ENCODE results near the gene ST8SIA6.

The ST8SIA6 gene

DNA sequence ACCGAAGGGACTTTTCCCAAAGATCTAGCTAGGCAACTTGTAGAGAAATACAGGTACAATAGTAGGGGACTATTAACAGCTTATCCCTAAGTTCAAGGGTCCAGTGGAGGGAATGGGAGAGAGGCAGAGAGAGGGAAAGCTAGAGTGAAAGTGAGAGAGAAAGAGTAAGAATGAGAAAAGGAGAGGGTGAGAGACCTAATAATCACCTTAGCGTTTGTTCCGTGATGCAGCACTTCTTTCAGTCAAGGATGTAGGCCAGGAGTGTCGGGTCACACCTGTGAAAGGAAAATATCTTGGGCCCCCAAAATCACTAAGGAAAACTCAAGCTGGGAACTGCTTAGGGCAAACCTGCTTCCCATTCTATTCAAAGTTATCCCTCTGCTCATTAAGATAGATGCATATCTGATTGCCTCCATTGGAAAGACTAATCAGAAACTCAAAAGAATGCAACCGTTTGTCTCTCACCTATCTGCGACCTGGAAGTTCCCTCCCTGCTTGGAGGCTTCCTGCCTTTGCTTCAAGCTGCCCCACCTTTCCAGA is 75.2 kb downstream of the ST8SIA6 start:
- no peak for TF ChIP-seq TAF1 (IDR thresholded peaks at IDR 0.05; ENCODE audit: borderline replicate concordance, low read depth, low read length)
- TF ChIP-seq POLR2AphosphoS5 (IDR thresholded peaks at IDR 0.05; ENCODE audit: low read depth, low read length): no peak
- TF ChIP-seq POLR2A (IDR thresholded peaks at IDR 0.05; ENCODE audit: low read depth, low read length): no peak
- DNase-seq (ENCODE audit: insufficient read length) (no peak), FAIRE-seq (no peak)

DNA sequence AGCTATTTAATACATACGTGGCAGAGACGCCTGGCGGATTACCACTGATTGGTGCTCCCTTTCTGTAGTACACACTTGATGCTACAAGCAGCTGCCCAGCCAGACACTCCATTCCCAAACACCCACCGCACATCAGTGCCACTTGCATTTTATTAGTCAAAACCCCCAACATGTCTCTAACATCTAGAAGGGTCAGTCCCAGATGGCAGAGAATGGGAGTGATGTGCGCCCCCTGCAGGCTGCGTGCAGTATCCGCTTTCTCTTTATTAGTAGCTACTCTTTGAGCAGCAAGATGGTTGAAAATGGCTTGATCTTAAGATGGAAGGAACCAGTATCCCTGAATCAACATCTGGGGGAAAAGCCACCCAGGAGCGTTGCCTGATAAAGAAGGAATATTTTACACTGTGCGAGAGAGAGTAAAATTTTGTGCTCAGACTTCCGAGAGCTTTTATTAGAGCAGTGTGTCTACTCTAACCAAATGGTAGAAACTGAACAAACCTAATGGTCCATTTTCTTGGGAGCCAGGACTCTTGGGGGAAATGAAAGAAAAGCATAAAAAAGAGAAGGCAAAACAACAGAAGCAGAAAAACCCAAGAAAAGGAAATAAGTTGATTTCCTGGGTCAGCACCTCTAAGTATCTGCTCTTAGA is 78.3 kb downstream of the ST8SIA6 start:
- no peak for TF ChIP-seq POLR2AphosphoS5 (IDR thresholded peaks at IDR 0.05; ENCODE audit: low read depth, low read length)
- TF ChIP-seq POLR2A (IDR thresholded peaks at IDR 0.05; ENCODE audit: low read depth, low read length): no peak
- no peak for TF ChIP-seq TAF1 (IDR thresholded peaks at IDR 0.05; ENCODE audit: borderline replicate concordance, low read depth, low read length)
- DNase-seq (ENCODE audit: insufficient read length): no peak
- peak; percentile 9 for FAIRE-seq

DNA sequence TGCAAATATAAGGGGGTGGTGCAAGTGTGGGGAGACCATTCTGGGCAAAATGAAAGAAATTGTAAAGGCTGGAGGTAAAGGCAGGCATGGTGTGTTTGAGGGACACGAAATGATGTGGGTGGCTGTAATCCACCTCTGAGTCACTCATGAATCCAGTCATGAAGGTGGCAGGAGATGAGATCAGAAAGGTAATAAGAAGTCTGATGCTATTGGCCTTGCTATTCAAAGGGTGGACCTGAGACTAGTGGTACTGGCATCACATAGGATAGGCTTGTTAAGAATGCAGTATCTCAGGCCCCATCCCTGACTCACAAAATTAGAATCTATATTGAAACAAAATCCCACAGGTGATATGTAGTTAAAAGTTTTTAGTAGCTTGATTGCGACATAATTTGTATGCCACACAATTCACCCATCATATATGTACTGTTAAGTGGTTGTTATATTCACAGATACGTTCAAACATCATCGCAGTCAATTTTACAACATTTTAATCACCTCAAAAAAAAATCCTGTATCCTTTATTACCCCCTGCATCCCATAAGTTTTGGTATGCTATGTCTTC is 85.6 kb downstream of the ST8SIA6 start:
- TF ChIP-seq POLR2A (IDR thresholded peaks at IDR 0.05; ENCODE audit: low read depth, low read length) (no peak), TAF1 (IDR thresholded peaks at IDR 0.05; ENCODE audit: borderline replicate concordance, low read depth, low read length) (no peak), POLR2AphosphoS5 (IDR thresholded peaks at IDR 0.05; ENCODE audit: low read depth, low read length) (no peak)
- DNase-seq (ENCODE audit: insufficient read length): no peak
- no peak for FAIRE-seq

DNA sequence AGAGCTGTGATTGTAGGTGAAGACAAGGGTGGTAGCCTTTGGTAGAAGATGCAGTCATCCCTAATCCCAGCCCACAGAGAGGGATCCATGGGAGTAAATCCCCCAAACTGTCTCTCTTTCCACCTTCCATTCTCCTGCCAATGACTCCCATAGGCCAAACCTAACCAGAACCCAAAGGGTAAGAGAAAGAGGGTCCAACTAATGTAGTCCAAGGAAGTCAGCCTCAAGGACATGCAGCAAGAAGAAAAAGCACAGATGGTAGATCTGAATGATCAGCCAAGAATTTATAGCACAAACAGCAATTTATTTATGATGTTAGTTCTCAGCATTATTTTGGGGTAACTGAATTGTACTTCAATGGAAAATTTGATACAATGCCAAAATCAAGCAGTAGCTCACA is 87.7 kb downstream of the ST8SIA6 start:
- no peak for TF ChIP-seq POLR2AphosphoS5 (IDR thresholded peaks at IDR 0.05; ENCODE audit: low read depth, low read length)
- TF ChIP-seq TAF1 (IDR thresholded peaks at IDR 0.05; ENCODE audit: borderline replicate concordance, low read depth, low read length): no peak
- no peak for TF ChIP-seq POLR2A (IDR thresholded peaks at IDR 0.05; ENCODE audit: low read depth, low read length)
- FAIRE-seq (no peak), DNase-seq (ENCODE audit: insufficient read length) (no peak)

DNA sequence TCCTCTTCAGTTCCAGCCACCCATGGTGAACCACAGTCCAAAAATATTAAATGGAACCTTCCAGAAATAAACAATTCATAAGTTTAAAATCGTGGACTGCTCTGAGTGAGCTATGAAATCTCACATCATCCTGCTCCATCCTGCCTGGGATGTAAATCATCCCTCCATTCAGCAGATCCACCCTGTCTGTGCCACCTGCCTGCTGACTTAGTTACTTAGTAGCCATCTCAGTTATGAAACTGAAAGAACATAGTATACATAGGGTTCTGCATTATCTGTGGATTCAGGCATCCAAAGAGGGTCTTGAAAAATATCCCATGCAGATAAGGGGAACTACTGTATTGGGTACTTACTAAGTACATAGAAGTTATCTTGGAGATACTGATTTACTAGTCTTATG is 89.0 kb downstream of the ST8SIA6 start:
- DNase-seq (ENCODE audit: insufficient read length) (no peak), FAIRE-seq (no peak)
- no peak for TF ChIP-seq POLR2AphosphoS5 (IDR thresholded peaks at IDR 0.05; ENCODE audit: low read depth, low read length)
- no peak for TF ChIP-seq POLR2A (IDR thresholded peaks at IDR 0.05; ENCODE audit: low read depth, low read length)
- TF ChIP-seq TAF1 (IDR thresholded peaks at IDR 0.05; ENCODE audit: borderline replicate concordance, low read depth, low read length): no peak

DNA sequence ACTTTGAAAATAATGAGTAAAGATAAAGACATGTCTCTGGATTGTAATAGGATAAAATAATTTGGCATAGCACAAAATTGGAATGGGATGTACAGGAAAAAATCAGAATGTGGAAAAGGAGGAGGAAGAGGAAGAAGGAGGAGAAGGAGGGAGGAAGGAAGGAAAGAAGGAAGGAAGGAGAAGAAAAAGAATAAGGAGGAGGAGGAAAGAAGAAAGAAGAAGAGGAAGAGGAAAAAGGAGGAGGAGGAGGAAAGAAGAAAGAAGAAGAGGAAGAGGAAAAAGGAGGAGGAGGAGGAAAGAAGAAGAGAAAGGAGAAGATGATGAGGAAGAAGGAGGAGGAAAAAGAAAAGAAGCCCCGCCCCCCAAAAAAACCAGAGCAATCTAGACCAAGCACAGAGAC is 95.9 kb downstream of the ST8SIA6 start:
- TF ChIP-seq POLR2AphosphoS5 (IDR thresholded peaks at IDR 0.05; ENCODE audit: low read depth, low read length): no peak
- DNase-seq (ENCODE audit: insufficient read length): no peak
- FAIRE-seq: no peak

DNA sequence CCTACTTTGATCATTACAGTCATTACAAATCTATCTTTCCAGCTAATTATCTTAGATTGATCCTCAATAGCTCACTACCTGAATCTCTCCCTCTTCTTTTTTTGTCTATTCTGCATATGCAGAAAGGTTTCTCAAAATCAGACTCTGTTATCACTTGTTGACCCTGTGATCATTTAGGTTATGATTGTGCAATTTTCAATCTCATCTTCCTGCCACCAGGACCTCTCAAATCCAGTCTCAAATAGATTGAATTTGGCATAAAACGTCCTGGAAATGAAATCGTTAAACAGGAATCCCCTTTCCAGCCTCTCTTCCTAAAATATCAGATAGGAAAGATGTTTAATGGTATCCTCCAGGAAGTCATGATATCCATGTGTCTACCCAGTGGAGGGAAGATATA is 96.6 kb downstream of the ST8SIA6 start:
- FAIRE-seq: no peak
- no peak for DNase-seq (ENCODE audit: insufficient read length)
- TF ChIP-seq POLR2AphosphoS5 (IDR thresholded peaks at IDR 0.05; ENCODE audit: low read depth, low read length): no peak
- no peak for TF ChIP-seq POLR2A (IDR thresholded peaks at IDR 0.05; ENCODE audit: low read depth, low read length)
- no peak for TF ChIP-seq TAF1 (IDR thresholded peaks at IDR 0.05; ENCODE audit: borderline replicate concordance, low read depth, low read length)

DNA sequence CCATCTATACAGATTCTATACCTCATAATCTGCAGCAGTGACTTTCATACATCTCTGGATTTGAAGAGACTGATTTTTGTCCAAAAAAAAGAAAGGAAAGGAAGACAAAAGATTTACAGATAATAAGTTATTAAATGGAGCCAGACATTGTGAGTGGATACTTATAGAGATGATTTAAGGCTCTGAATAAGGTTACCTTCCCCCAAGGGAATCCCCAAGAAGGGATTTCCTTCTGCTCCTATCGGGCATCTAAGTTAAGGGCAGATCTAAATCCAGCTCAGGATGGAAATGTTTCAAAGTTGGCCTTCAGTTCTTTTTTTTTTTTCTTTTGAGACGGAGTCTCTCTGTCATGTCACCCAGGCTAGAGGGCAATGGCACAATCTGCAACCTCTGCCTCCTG is 97.6 kb downstream of the ST8SIA6 start:
- no peak for DNase-seq (ENCODE audit: insufficient read length)
- FAIRE-seq: no peak
- TF ChIP-seq TAF1 (IDR thresholded peaks at IDR 0.05; ENCODE audit: borderline replicate concordance, low read depth, low read length) (no peak), POLR2AphosphoS5 (IDR thresholded peaks at IDR 0.05; ENCODE audit: low read depth, low read length) (no peak), POLR2A (IDR thresholded peaks at IDR 0.05; ENCODE audit: low read depth, low read length) (no peak)

DNA sequence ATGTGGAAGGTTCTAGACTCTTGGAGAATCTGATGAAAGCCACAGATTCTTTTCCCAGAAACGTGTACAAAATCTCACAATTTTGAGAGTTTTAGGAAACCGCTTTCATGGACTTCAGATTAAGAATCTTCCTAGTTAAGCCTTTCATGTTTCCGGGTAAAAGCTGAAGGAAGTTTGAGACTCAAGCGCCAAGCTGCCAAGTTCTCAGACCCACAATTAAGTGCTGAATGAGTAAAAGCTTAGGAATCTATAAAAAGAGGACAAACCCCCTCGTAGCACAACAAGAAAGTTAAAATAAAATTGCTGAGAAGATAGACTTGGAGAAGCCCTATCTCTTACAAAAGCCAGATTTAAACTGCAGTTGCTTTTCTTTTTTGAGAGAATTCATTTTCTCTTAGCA is 99.6 kb downstream of the ST8SIA6 start:
- no peak for FAIRE-seq
- no peak for TF ChIP-seq POLR2A (IDR thresholded peaks at IDR 0.05; ENCODE audit: low read depth, low read length)
- TF ChIP-seq TAF1 (IDR thresholded peaks at IDR 0.05; ENCODE audit: borderline replicate concordance, low read depth, low read length): no peak
- no peak for TF ChIP-seq POLR2AphosphoS5 (IDR thresholded peaks at IDR 0.05; ENCODE audit: low read depth, low read length)

DNA sequence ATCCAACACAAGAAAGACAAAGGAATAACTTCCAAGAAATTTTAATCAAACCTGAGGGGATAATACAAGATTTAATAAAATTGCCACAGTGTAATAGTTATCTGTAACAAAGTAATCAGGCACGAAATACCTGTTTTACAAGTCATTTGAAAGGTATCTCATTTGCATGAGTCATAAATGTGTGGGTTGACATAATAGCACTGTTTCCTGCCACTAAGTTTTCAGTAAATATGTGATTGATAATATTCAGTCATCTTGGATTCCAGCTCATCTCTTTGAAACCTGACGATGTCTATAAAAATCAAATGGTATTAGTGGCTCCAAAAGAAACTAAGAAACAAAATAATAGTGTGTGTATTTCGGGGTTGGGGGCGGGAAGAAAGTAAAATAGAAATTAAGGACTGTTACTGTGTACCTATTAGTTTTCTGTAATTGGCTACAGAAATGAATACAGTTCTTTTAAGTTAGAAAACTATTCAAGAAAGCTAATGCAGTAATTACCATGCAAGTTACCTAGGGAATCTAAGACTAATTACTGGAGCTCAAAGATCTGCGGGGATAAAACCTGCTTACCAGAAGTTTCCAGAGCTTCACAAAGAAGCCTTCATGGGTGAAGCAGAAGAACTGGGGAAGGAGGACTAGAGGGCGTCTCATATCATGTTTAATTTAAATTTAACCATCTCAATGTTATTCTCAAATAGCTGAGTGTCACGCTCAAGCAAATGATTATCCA is 100.7 kb downstream of the ST8SIA6 start:
- DNase-seq (ENCODE audit: insufficient read length): no peak
- FAIRE-seq: no peak
- TF ChIP-seq POLR2AphosphoS5 (IDR thresholded peaks at IDR 0.05; ENCODE audit: low read depth, low read length): no peak
- TF ChIP-seq POLR2A (IDR thresholded peaks at IDR 0.05; ENCODE audit: low read depth, low read length): no peak
- TF ChIP-seq TAF1 (IDR thresholded peaks at IDR 0.05; ENCODE audit: borderline replicate concordance, low read depth, low read length): no peak

More for the DNA sequence above, 99.6 kb downstream of the ST8SIA6 start:
- no peak for DNase-seq (ENCODE audit: insufficient read length)

DNA sequence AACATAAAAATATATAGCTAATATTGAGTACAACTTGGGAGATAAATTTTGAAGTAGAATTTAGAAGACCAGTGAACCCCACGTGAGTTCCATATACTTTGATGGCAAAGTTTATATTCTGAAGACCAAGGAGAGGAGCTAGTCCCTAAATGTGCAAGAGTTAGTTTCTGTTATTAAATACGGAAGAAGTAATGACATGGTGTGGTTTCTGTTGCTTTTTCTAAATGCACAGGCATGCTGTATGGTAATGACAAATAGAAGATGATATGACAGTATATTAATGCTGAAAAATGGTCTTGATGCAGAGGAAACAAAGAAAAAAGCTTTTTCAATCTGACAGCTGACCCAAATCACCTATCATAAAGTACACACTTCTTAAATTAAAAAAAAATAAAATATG is 101.8 kb downstream of the ST8SIA6 start:
- no peak for DNase-seq (ENCODE audit: insufficient read length)
- TF ChIP-seq TAF1 (IDR thresholded peaks at IDR 0.05; ENCODE audit: borderline replicate concordance, low read depth, low read length): no peak
- TF ChIP-seq POLR2A (IDR thresholded peaks at IDR 0.05; ENCODE audit: low read depth, low read length): no peak
- TF ChIP-seq POLR2AphosphoS5 (IDR thresholded peaks at IDR 0.05; ENCODE audit: low read depth, low read length): no peak
- FAIRE-seq: no peak

DNA sequence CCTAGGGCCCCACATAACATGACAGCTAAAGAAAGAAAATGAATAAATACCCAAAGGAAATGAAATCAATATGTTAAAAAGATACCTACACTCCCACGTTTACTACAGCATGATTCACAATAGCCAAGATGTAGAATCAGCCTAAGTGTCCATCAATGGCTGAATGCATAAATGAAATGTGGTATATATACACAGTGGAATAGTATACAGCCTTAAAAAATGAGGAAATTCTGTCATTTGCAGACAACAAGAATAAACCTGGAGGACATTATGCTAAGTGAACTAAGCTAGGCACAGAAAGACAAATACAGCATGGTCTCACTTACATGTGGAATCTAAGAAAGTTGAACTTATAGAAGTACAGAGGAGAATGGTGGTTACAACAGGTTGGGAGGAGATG is 102.9 kb downstream of the ST8SIA6 start:
- FAIRE-seq (no peak), DNase-seq (ENCODE audit: insufficient read length) (no peak)
- no peak for TF ChIP-seq POLR2A (IDR thresholded peaks at IDR 0.05; ENCODE audit: low read depth, low read length)
- TF ChIP-seq POLR2AphosphoS5 (IDR thresholded peaks at IDR 0.05; ENCODE audit: low read depth, low read length): no peak
- no peak for TF ChIP-seq TAF1 (IDR thresholded peaks at IDR 0.05; ENCODE audit: borderline replicate concordance, low read depth, low read length)
